K562 (cell line): ENCODE measurements around the gene MALAT1. TPM values are rescaled to one million over a fixed set of nuclear protein-coding genes. Genes with fewer than 3 reads are reported as not detected.
A peak's percentile ranks its signal among the peaks of the same experiment; 100 is the strongest.

ENCODE experiments used
- ATF7 ChIP-seq: fragments of 450-650 bp; IDR thresholded peaks from 2 replicates; pipeline ENCODE4 v1.7.1; 2014; ENCODE audit warnings: mild to moderate bottlenecking, moderate library complexity
- ETV5 ChIP-seq: sonication (generic); formaldehyde crosslinking; IDR thresholded peaks from 2 replicates; pipeline ENCODE4 v1.4.0; 2020; ENCODE audit warnings: low read depth, mild to moderate bottlenecking, missing genetic modification reagents
- HDAC8 ChIP-seq: fragments of 450-650 bp; IDR thresholded peaks from 2 replicates; pipeline ENCODE4 v1.6.1; 2016; ENCODE audit warnings: mild to moderate bottlenecking, missing genetic modification characterization, moderate library complexity, missing compliant biosample characterization
- KAT7 ChIP-seq: sonication (generic); formaldehyde crosslinking; IDR thresholded peaks from 2 replicates; pipeline ENCODE4 v1.8.0; 2022; ENCODE audit warnings: missing genetic modification reagents, mild to moderate bottlenecking, borderline replicate concordance
- KLF6 ChIP-seq: fragments of 250-450 bp; sonication (Bioruptor Pico); IDR thresholded peaks from 2 replicates; pipeline ENCODE4 v1.4.0; 2020; ENCODE audit warnings: mild to moderate bottlenecking, moderate library complexity, borderline replicate concordance
- MAZ ChIP-seq, 2 experiments: fragments of 450-650 bp in 1 of 2; sonication (generic) in 1 of 2; formaldehyde crosslinking; IDR thresholded peaks in 1 of 2; conservative IDR thresholded peaks in 1 of 2; 2 replicates each; pipeline versions ENCODE4 v1.4.0 to v1.5.0; 2020; ENCODE audit warnings: mild to moderate bottlenecking in 1 of 2, missing genetic modification reagents in 1 of 2
- MEIS2 ChIP-seq: fragments of 450-650 bp; IDR thresholded peaks from 2 replicates; pipeline ENCODE4 v1.6.1; 2014; ENCODE audit warnings: mild to moderate bottlenecking; ENCODE audit not compliant: partially characterized antibody
- MTF1 ChIP-seq: fragments of 250-450 bp; sonication (Bioruptor Pico); IDR thresholded peaks from 2 replicates; pipeline ENCODE4 v1.9.0; 2021; ENCODE audit warnings: moderate library complexity, mild to moderate bottlenecking, inconsistent platforms, borderline replicate concordance
- NFIX ChIP-seq: fragments of 250-450 bp; sonication (Bioruptor Pico); IDR thresholded peaks from 2 replicates; pipeline ENCODE4 v1.4.0; 2020; ENCODE audit warnings: low read depth, mild to moderate bottlenecking, moderate library complexity
- RAD51 ChIP-seq: fragments of 450-650 bp; IDR thresholded peaks from 2 replicates; pipeline ENCODE4 v1.7.1; 2016; ENCODE audit warnings: low read depth, mild to moderate bottlenecking, borderline replicate concordance
- STAG1 ChIP-seq: sonication (generic); formaldehyde crosslinking; IDR thresholded peaks from 2 replicates; pipeline ENCODE4 v1.5.0; 2020; ENCODE audit warnings: missing genetic modification reagents, borderline replicate concordance
- TBL1XR1 ChIP-seq, 2 experiments: IDR thresholded peaks; 2 replicates each; pipeline ENCODE4 v1.6.1; 2012; ENCODE audit warnings: improper control_type of control experiment in 2 of 2, low read length in 2 of 2, mild to moderate bottlenecking in 1 of 2
- ZFP1 ChIP-seq: fragments of 450-650 bp; formaldehyde crosslinking; IDR thresholded peaks from 2 replicates; pipeline ENCODE4 v1.4.0; 2020; ENCODE audit warnings: mild to moderate bottlenecking, mixed read lengths
- ZNF655 ChIP-seq: fragments of 250-450 bp; sonication (Bioruptor Pico); IDR thresholded peaks from 2 replicates; pipeline ENCODE4 v1.5.0; 2021
- ZNF695 ChIP-seq: fragments of 450-650 bp; formaldehyde crosslinking; IDR thresholded peaks from 2 replicates; pipeline ENCODE4 v1.4.0; 2020; ENCODE audit warnings: mild to moderate bottlenecking, moderate library complexity
- polyA plus RNA-seq, 8 experiments: library from polyadenylated mRNA; depleted of rRNA in 4 of 8; stranded (reverse) in 5 of 8; unstranded in 3 of 8; fragments of >200 nt; fragmentation: Nextera tagmentation in 2 of 8; fragmentation: Illumina TruSeq in 1 of 8; extraction: Ambion mirVana in 2 of 8; extraction: Trizol in 1 of 8; gene quantifications; 2 replicates each; pipeline versions ENCODE4 v1.2.1 to v1.2.3, GENCODE V29; 2011 to 2014; ENCODE audit warnings: inconsistent platforms in 1 of 8, missing spikeins in 1 of 8
- total RNA-seq, 7 experiments: library from RNA; depleted of rRNA in 6 of 7; stranded (reverse); fragments of >200 nt in 6 of 7; fragmentation: Illumina TruSeq in 2 of 7; extraction: Trizol in 2 of 7; gene quantifications; 2 replicates each; pipeline versions ENCODE4 v1.2.1 to v1.2.3, GENCODE V29; 2011 to 2021; ENCODE audit warnings: low replicate concordance in 1 of 7
- TF ChIP-seq, protein P1 (sequence below), 2 experiments: fragments of 450-650 bp; IDR thresholded peaks; 2 replicates each; pipeline ENCODE4 v1.6.1; 2016
- TF ChIP-seq, protein P2 (sequence below), 2 experiments: fragments of 200-800 bp in 1 of 2; sonication (Bioruptor generic) in 1 of 2; sonication (generic) in 1 of 2; formaldehyde crosslinking in 1 of 2; IDR thresholded peaks in 1 of 2; conservative IDR thresholded peaks in 1 of 2; 2 replicates each; pipeline versions ENCODE4 v1.5.0 to v1.6.1; 2016 to 2020; ENCODE audit warnings: missing compliant biosample characterization in 1 of 2, missing genetic modification characterization in 1 of 2, missing genetic modification reagents in 1 of 2
- TF ChIP-seq, protein P3 (sequence below): fragments of 250-450 bp; sonication (Bioruptor Pico); IDR thresholded peaks from 2 replicates; pipeline ENCODE4 v1.4.0; 2020; ENCODE audit warnings: mild to moderate bottlenecking, moderate library complexity

Gene MALAT1
- total and polyA plus RNA-seq, 9 of the 15 experiments (the other 6 are each of a cell fraction or from before 2014, with no cell fraction given) = 363 to 8,715 (median 2,351) TPM

DNA sequence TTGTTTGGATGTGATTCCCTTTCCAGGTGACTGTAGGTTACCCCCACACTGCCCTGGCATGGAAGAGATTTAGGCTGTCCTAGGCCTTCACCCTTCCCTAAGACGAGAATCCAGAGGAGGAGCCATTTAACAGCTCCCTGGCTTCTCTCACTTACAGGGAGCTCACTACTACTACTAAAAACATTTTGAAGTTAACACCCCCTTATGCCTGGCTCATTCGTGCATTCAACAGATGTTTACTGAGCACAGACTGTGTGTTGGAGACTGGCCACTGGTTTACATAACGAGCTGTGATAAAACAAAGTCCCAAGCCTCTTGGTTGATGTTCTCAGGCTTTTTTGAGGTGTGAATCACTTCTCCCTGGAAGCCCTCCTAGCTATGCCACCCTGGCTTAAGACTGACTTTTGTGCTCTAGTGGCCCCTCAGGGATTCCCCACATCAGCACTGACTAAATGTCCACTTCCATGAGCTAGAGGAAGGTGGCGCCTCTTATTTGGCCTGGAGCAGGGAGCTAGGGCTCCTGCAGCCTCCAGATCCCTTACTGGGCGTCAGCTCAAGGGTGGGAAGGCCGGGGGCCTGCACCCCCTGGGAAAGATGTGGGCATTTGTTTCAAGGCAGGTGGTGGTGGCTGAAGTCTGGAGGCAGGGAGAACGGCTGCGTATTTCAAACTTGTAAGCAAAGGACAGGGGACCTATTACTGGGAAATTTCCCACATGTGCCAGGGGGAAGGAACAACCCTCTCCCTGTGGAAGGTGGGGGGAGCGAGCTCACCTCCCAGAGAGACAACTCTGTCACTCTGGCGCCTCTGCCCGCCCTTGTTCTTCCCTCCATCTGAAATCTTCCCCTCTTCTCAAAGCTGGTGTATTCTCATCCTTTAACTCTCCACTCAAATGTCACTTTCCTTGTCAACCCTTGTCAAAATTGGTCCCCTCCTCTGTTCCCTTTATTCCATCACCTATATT, 19.4 kb upstream of the MALAT1 start (continued):
- TF ChIP-seq MTF1 (no peak), NFIX (no peak), MEIS2 (no peak), ZNF695 (CRISPR knock-in tag) (no peak), KLF6 (CRISPR knock-in tag) (no peak), TBL1XR1 (IDR thresholded peaks at IDR 0.05; ENCODE audit: low read length in 2 of 2) (peak in 1 of 2 experiments; percentile 30; a peak in 1 of 4 replicates), RAD51 (no peak), KAT7 (CRISPR knock-in tag) (0 out of 2 replicates have a peak, but pooled peaks have one; percentile 37), ZNF655 (CRISPR knock-in tag) (no peak), ATF7 (peak; percentile 33; the same call in 1 of the 2 replicates), STAG1 (no peak), MAZ (CRISPR knock-in tag; conservative IDR thresholded peaks at IDR 0.05 in 1 of 2, IDR thresholded peaks at IDR 0.05 in 1 of 2) (peak; percentile 0 to 29; a peak in 3 of 4 replicates), ETV5 (CRISPR knock-in tag) (no peak), ZFP1 (CRISPR knock-in tag) (no peak), HDAC8 (tag) (no peak)
- TF ChIP-seq, protein P1, sequence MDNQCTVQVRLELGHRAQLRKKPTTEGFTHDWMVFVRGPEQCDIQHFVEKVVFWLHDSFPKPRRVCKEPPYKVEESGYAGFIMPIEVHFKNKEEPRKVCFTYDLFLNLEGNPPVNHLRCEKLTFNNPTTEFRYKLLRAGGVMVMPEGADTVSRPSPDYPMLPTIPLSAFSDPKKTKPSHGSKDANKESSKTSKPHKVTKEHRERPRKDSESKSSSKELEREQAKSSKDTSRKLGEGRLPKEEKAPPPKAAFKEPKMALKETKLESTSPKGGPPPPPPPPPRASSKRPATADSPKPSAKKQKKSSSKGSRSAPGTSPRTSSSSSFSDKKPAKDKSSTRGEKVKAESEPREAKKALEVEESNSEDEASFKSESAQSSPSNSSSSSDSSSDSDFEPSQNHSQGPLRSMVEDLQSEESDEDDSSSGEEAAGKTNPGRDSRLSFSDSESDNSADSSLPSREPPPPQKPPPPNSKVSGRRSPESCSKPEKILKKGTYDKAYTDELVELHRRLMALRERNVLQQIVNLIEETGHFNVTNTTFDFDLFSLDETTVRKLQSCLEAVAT (IDR thresholded peaks at IDR 0.05) = 0 out of 4 replicates have a peak, but pooled peaks of 1 of the 2 experiments have one; percentile 15
- TF ChIP-seq, protein P2, sequence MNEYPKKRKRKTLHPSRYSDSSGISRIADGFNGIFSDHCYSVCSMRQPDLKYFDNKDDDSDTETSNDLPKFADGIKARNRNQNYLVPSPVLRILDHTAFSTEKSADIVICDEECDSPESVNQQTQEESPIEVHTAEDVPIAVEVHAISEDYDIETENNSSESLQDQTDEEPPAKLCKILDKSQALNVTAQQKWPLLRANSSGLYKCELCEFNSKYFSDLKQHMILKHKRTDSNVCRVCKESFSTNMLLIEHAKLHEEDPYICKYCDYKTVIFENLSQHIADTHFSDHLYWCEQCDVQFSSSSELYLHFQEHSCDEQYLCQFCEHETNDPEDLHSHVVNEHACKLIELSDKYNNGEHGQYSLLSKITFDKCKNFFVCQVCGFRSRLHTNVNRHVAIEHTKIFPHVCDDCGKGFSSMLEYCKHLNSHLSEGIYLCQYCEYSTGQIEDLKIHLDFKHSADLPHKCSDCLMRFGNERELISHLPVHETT (CRISPR knock-in tag; conservative IDR thresholded peaks at IDR 0.05 in 1 of 2, IDR thresholded peaks at IDR 0.05 in 1 of 2) = no peak
- TF ChIP-seq, protein P3, sequence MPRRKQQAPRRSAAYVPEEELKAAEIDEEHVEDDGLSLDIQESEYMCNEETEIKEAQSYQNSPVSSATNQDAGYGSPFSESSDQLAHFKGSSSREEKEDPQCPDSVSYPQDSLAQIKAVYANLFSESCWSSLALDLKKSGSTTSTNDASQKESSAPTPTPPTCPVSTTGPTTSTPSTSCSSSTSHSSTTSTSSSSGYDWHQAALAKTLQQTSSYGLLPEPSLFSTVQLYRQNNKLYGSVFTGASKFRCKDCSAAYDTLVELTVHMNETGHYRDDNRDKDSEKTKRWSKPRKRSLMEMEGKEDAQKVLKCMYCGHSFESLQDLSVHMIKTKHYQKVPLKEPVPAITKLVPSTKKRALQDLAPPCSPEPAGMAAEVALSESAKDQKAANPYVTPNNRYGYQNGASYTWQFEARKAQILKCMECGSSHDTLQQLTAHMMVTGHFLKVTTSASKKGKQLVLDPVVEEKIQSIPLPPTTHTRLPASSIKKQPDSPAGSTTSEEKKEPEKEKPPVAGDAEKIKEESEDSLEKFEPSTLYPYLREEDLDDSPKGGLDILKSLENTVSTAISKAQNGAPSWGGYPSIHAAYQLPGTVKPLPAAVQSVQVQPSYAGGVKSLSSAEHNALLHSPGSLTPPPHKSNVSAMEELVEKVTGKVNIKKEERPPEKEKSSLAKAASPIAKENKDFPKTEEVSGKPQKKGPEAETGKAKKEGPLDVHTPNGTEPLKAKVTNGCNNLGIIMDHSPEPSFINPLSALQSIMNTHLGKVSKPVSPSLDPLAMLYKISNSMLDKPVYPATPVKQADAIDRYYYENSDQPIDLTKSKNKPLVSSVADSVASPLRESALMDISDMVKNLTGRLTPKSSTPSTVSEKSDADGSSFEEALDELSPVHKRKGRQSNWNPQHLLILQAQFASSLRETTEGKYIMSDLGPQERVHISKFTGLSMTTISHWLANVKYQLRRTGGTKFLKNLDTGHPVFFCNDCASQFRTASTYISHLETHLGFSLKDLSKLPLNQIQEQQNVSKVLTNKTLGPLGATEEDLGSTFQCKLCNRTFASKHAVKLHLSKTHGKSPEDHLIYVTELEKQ = no peak
